Measurements from ENCODE around the gene TCF7L2.
A peak's percentile ranks its signal among the peaks of the same experiment; 100 is the strongest.

Gene TCF7L2

GRCh38 chr10:113020838-113021237 is 70.8 kb downstream of the TCF7L2 start:
- peak in 3 of 56 donors; percentile 18 to 49 (median 23) for DNase-seq

GRCh38 chr10:113021268-113022040 is 71.4 kb downstream of the TCF7L2 start:
- DNase-seq = peak in 30 of 56 donors; percentile 13 to 75 (median 32)

- no peak for DNase-seq
These were observed 72.2 kb downstream of the TCF7L2 start for GRCh38 chr10:113022265-113022664.

- no peak for DNase-seq
These were observed 73.0 kb downstream of the TCF7L2 start for GRCh38 chr10:113023017-113023416.

- no peak for DNase-seq
These were observed 74.9 kb downstream of the TCF7L2 start for GRCh38 chr10:113024930-113025329.

GRCh38 chr10:113025487-113025886 is 75.4 kb downstream of the TCF7L2 start:
- no peak for DNase-seq

- DNase-seq = no peak
These were observed 76.6 kb downstream of the TCF7L2 start for GRCh38 chr10:113026679-113027078.

GRCh38 chr10:113027230-113027573 is 77.2 kb downstream of the TCF7L2 start:
- no peak for DNase-seq

- DNase-seq = peak in 19 of 56 donors; percentile 8 to 40 (median 22)
These were observed 77.8 kb downstream of the TCF7L2 start for GRCh38 chr10:113027574-113028455.

GRCh38 chr10:113028456-113029440 is 78.7 kb downstream of the TCF7L2 start:
- DNase-seq = peak in 5 of 56 donors; percentile 7 to 39 (median 16)

GRCh38 chr10:113030453-113030852 is 80.4 kb downstream of the TCF7L2 start:
- no peak for DNase-seq

GRCh38 chr10:113031147-113031546 is 81.1 kb downstream of the TCF7L2 start:
- DNase-seq = no peak

- DNase-seq = no peak
These were observed 83.9 kb downstream of the TCF7L2 start for GRCh38 chr10:113033991-113034390.

GRCh38 chr10:113035732-113036312 is 85.8 kb downstream of the TCF7L2 start:
- no peak for DNase-seq

- DNase-seq = no peak
These were observed 86.6 kb downstream of the TCF7L2 start for GRCh38 chr10:113036619-113037018.

- no peak for DNase-seq
These were observed 87.2 kb downstream of the TCF7L2 start for GRCh38 chr10:113037218-113037617.

- DNase-seq = no peak
These were observed 88.1 kb downstream of the TCF7L2 start for GRCh38 chr10:113038183-113038582.

- no peak for DNase-seq
These were observed 88.9 kb downstream of the TCF7L2 start for GRCh38 chr10:113038985-113039384.

- DNase-seq = no peak
These were observed 91.3 kb downstream of the TCF7L2 start for GRCh38 chr10:113041324-113041723.

- DNase-seq = no peak
These were observed 92.0 kb downstream of the TCF7L2 start for GRCh38 chr10:113041841-113042750.

All from nucleus accumbens (tissue), 56 donors.